Stimulated activated CD8-positive, alpha-beta memory T cell treated with anti-CD3 and anti-CD28 coated beads, Interleukin-7, amount 100 ng/mL, for 48 hours (primary cell): ENCODE data around the gene MAD2L2.

Experiments used
- DNase-seq, 2 donors: peaks; one replicate each; pipeline ENCODE4 v3.0.0-alpha.2; 2020; ENCODE audit warnings: low read depth in 1 of 2; ENCODE audit errors: extremely low read depth in 1 of 2

MAD2L2 gene

DNA sequence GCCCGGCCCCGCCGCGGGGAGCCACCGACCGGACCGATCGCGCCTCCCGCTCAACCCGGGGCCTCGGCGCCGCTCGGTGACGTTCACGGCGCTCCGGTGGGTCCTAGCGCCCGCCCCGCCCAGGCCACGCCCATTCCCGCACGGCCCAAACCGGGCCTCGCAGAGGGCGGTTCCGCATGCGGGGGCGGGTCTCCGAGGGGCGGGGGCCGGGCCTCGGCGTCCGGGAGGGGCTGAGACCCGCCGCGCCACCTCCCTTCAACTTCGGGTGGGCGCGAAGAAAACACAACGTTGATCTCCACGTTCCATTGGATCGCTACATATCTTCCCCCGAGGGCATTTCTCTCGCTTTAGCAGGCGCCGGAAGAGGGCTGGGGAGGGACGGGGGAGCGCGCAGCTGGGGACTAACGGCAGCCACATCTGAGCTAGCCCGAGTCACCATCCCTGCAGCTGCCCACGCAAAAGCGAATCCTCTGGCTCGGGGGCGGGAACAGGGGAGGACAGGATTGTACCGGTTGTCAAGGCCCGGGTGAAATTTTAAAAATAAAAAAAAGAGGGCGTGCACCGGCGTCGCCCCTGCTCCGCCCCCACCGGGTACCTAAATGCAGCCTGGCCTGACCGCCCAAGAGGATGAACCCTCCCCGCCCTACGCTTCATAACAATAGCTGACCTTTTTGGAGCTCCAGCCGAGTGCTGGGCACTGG is at the start of gene MAD2L2:
Gene MAD2L2 (minus strand): TSS at position 78 of the 701 bp plus-strand sequence. CDS start 547 bp downstream, outside the sequence.
- peak; percentile 80 to 83 for DNase-seq

GRCh38 chr1:11730429-11730891 is 49.5 kb upstream of the MAD2L2 start:
- DNase-seq, result no peak

DNA sequence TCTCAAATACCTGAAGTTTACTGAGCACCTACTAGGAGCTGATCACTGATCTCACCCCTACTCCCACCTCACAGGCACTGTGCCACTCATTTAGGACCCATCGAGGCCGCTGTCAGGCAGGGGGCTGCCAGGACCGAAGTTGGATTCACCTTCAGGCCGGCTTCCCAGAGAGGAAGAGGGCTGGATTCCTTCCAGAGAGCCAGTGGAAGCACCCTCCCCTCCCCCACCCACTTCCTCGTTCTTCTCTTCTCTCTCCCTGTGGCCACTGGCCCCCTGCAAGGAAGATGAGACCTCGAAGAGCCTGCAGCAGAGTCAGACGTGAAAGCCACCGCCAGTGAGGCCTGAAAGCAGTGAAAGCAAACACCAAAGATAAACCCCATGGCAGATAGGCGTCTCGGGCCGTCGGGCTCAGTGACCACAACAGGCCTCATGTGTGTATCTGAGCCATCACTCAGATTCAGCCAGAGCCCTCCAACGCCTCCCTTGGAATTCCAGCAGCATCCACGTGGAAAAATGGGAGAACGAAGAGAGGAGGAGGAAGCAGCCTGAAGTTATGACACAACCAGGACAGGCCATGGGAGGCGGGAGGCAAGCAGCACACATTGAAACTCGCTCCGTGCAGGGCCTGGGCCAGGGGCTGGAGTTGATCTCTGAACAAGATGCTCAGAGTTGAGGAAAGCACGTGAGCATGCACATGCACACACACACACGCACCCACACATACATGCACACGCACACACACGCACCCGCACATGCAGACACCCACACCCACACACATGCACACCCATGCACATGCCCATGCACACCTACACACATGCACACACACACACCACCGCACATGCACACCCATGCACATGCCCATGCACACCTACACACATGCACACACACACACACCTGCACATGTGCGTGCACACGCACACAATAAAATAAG is 48.8 kb upstream of the MAD2L2 start:
- DNase-seq, result no peak

DNA sequence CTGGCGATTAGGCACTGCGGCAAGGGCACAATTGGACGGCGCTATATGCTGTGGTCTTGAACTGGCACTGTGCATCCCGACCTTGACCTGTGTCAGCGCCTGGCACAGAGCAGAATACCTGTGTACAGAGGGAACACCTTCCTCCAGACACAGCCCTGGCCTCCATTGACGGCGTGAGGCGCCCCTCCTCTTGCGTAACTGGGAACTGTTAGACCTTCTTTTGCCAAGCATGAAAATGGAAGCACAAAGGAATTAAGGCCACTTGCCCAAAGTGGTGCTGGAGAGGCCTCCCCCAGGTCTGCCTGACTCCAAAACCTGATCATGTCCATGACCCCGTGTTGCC is 48.2 kb upstream of the MAD2L2 start:
- DNase-seq, result no peak

DNA sequence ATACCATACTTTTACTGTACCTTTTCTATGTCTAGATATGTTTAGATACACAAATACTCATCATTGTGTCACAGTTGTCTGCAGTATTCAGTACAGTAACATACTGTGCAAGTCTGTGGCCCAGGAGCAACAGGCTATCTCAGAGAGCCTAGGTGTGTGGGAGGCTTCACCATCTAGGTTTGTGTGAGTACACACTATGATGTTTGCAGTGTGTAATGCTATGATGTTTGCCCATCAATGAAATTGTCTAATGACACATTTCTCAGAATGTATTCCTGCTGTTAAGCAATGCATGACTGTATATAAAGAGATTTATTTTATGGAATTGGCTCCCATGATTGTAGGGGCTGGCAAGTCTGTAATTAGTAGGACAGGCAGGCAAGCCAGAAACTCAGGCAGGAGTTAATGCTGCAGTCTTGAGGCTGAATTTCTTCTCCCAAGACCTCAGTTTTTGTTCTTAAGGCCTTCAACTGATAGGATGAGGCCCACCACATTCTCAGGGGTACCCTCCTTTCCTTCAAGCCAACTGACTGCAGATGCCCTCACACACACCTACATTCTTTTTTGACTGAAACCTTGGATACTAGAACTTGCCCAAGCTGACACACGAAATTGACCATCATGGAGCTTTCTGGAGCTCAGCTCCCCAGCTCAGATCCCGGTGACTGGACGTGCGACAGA is 47.3 kb upstream of the MAD2L2 start:
- DNase-seq, result no peak

GRCh38 chr1:11727119-11727518 is 46.2 kb upstream of the MAD2L2 start:
- DNase-seq, result no peak

DNA sequence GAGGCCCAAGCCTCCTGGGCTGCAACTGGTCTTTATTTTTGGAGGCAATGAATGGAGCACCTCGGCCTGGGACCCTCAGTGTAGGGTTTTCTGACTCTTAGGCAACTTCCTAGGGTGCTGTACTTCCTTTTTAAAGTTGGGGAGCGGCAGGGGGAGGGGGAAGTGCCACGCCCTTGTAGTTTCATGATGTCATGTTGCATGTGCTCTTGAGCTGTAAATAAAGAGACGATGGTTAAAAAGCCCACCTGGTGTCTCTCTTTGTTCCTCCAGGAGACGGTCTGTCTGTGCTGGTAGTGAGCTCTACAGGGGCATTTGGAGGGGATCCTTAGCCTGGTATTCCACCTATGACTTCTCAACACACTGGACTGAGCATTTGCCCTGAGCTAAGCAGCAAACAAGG is 44.7 kb upstream of the MAD2L2 start:
- no peak for DNase-seq

- DNase-seq, result no peak
Observed at GRCh38 chr1:11722538-11722937, 41.6 kb upstream of the MAD2L2 start.

GRCh38 chr1:11721311-11721710 is 40.4 kb upstream of the MAD2L2 start:
- DNase-seq, result no peak

DNA sequence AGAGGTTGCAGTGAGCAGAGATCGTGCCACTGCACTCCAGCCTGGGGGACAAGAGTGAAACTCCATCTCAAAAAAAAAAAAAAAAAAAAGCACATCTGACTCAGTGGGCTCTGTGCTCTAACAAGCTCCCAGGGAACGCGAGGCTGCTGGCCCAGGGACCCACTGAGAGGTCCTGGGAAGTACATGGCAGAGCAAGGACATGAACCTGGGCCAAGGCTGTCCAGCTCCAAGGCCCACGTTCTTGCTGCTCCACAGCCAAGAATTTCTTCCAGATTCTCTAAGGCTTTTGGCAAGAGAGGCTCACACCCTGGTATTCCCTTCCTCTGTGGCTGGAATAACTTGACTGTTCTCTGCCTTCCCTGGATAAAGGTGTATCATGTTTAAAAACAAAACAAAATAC is 39.6 kb upstream of the MAD2L2 start:
- DNase-seq, result no peak

- no peak for DNase-seq
Observed at GRCh38 chr1:11720033-11720376, 39.1 kb upstream of the MAD2L2 start.

DNA sequence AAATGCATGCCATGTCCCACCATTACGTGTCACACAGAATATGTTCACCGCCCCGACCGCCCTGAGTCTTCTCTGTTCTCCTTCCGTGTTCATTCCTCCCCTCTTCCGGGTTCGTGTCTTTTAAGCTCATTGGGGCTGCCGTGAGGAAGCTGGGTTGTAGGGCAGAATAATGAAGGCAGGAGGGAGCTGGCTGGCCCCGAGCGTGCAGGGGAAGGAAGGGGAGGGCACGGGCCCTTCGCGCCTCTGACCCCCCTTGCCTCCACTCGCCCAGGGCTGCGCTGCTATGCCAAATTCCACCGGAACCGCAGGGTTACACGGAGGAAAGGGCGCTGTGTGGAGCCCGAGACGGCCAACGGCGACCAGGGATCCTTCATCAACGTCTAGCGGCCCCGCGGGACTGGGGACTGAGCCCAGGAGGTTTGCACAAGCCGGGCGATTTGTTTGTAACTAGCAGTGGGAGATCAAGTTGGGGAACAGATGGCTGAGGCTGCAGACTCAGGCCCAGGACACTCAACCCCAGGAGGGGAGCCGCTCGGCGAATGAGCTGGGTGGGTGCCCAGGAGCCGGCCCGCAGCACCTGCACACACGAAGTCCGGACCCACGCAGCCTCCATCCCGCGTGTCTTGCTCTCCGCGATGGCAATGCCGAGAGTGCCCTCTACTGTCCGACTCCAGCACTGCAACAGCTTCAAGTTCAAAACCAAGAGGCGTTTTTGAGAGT is 38.5 kb upstream of the MAD2L2 start:
- DNase-seq, result peak; percentile 42 to 63

DNA sequence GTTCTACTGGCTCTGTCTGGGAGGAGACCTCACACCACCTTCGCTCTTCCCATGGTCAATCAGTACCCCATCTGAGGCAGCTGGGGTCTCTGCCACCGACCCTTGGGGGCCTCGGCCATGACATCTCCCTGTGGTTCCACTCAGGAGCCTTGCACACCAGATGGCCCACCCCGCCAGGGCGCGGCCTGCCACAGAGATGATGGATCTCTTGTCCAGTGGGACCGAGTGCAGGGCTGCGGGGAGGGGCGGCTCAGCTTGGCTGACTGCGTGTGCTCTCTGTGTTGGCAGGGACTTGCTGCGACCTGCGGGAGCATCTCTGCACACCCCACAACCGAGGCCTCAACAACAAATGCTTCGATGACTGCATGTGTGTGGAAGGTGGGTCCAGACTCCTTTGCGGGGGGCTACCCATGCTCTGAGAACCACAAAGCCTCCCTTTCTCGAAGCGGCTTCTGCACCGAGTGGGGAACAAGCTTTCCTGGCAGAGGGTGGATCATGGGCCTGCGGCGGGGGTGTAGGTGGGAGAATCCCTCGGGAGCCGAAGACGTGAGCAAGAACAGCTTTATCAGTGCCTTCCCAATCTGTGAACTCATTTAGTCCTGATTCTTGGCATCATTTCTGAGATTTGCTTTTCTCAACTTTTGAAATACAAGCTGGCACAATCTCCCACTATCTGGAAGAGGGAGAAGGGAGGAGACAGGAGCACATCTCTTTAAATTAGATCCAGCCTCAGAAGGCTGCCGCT is 34.1 kb upstream of the MAD2L2 start:
- DNase-seq, result no peak

- DNase-seq, result no peak
Observed at GRCh38 chr1:11713095-11713494, 32.1 kb upstream of the MAD2L2 start.

DNA sequence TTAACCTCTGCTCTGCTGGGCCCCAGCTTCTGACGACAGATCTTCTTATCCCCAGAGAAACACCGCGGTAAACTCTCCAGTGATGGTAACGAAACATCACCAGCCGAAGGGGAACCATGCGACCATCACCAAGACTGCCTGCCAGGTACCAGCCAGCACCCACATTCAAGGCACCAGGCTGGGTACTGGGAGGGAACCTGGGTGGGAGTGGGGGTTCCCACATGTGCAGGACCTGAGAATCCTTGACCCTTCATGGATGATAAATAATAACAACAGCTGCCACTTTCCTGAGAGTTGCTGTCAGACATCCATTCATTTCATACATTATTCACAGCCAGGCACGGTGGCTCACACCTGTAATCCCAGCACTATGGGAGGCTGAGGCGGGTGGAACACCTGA is 31.3 kb upstream of the MAD2L2 start:
- no peak for DNase-seq

GRCh38 chr1:11711490-11711889 is 30.5 kb upstream of the MAD2L2 start:
- DNase-seq, result no peak

DNA sequence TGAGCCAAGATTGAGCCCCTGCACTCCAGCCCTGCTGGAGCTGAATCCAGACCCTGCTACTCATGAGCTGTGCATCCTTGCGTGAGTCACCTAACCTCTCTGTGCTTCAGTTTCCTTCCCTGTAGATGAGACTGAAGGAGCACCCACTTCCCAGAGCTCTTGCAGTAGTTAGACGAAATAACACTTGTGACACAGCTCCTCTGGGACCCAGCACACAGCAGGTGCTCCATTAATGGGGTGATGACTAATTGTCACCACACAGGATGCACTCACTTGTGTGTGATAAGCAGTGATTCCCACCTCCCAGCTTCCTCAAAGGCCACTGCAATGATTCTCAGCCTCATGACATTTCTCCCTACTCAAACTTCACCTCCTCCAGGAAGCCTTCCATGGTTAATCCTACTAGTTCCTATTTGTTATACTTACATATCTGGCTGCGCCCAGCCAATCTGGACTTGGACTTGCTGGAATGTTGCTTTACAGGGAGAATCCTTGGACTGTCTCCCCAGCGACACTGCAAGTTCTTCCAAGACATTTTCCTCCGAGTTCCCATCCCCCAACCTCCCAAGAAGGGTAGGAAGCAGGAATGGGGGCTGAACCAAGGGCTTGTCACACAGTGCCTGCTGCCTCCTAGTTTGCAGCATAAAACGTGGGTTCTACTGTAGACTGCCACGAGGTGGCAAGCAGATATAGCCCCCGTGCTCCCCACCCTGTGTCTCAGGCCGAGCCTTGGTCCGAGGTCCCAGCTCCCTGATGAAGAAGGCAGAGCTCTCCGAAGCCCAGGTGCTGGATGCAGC is 27.8 kb upstream of the MAD2L2 start:
- DNase-seq, result no peak

DNA sequence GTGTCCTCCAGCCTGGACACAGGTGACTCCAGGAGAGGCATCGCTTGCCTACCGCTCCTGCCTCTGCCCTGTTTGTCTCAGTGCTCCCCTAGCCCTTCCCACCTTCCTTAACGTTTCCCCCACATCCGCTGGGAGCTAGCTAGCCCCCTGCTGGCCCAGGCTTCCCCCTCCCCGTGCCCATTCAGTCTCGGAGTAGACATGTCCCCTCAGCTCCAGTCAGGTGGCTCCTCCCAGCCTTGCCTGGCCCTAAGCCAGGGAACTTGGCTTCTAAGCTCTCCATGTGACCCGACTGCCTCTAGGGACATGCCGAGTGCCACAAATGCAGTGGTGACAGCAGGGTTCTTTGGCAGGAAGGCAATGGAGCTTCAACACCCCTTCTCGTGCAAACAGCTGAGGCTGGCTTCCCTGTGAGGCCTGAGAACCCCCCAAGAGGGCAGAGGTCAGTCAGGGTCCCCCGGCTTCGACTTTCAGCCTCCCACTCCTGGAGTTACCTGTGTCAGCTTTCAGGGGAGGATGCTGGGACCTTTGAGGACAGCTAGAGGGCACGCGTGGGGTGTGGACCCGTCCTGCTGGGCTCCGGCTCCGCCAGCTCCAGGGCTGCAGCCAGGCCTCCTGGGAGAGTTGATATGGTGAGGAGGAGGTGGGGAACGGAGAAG is 26.8 kb upstream of the MAD2L2 start:
- no peak for DNase-seq

DNA sequence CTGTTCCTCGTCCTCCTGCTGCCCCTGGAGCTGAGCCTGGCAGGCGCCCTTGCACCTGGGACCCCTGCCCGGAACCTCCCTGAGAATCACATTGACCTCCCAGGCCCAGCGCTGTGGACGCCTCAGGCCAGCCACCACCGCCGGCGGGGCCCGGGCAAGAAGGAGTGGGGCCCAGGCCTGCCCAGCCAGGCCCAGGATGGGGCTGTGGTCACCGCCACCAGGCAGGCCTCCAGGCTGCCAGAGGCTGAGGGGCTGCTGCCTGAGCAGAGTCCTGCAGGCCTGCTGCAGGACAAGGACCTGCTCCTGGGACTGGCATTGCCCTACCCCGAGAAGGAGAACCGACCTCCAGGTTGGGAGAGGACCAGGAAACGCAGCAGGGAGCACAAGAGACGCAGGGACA is 25.3 kb upstream of the MAD2L2 start:
- DNase-seq, result no peak
